GM12878 (cell line): Measurements from ENCODE around the gene GLG1.
"Not testable (repeated sequence)": the region's sequence is repeated elsewhere in the genome, so short reads cannot be mapped to it uniquely, and the experiment has no call there.

ENCODE experiments used
- CBFB ChIP-seq: IDR thresholded peaks from 2 replicates; pipeline ENCODE4 v1.6.1; 2016; ENCODE audit warnings: antibody characterized with exemption, low read depth
- CHD4 ChIP-seq: fragments of 200-600 bp; sonication (generic); IDR thresholded peaks from 2 replicates; pipeline ENCODE4 v1.6.1; 2016; ENCODE audit warnings: mild to moderate bottlenecking
- CTCF ChIP-seq, 3 experiments: IDR thresholded peaks in 2 of 3; conservative IDR thresholded peaks in 1 of 3; 2 replicates each; pipeline ENCODE4 v1.5.1; 2011; ENCODE audit warnings: low read depth in 3 of 3, low read length in 3 of 3, mild to moderate bottlenecking in 3 of 3, control low read depth in 2 of 3, moderate library complexity in 2 of 3, inconsistent platforms in 1 of 3, mixed read lengths in 1 of 3; ENCODE audit not compliant: control insufficient read depth in 2 of 3, insufficient read depth in 1 of 3; ENCODE audit errors: extremely low read depth in 1 of 3
- FOXM1 ChIP-seq: IDR thresholded peaks from 2 replicates; pipeline ENCODE4 v1.6.1; 2012; ENCODE audit warnings: low read depth, mild to moderate bottlenecking, inconsistent platforms, low read length, moderate library complexity
- GABPA ChIP-seq: IDR thresholded peaks from 2 replicates; pipeline ENCODE4 v1.6.1; 2014; ENCODE audit warnings: antibody characterized with exemption, low read depth, mild to moderate bottlenecking, inconsistent platforms
- HDAC6 ChIP-seq: fragments of 200-600 bp; sonication (generic); IDR thresholded peaks from one replicate; pipeline ENCODE4 v1.8.0; 2017; ENCODE audit warnings: antibody characterized with exemption; ENCODE audit not compliant: unreplicated experiment
- NRF1 ChIP-seq: conservative IDR thresholded peaks from 2 replicates; pipeline ENCODE4 v1.6.1; 2011; ENCODE audit warnings: mild to moderate bottlenecking, low read depth, low read length, improper control_type of control experiment
- POLR2A ChIP-seq: IDR thresholded peaks from 2 replicates; pipeline ENCODE4 v1.6.1; 2011; ENCODE audit warnings: low read depth, mild to moderate bottlenecking, low read length
- SMAD1 ChIP-seq: fragments of 450-650 bp; IDR thresholded peaks from 2 replicates; pipeline ENCODE4 v1.6.1; 2018; ENCODE audit warnings: mild to moderate bottlenecking, low read depth; ENCODE audit not compliant: partially characterized antibody
- TF ChIP-seq, protein P1 (sequence below): fragments of 450-650 bp; IDR thresholded peaks from 2 replicates; pipeline ENCODE4 v1.6.1; 2017; ENCODE audit warnings: mild to moderate bottlenecking

- not testable (repeated sequence) for TF ChIP-seq NRF1; GABPA; SMAD1; FOXM1; CBFB; POLR2A; CTCF (IDR thresholded peaks at IDR 0.05 in 2 of 3, conservative IDR thresholded peaks at IDR 0.05 in 1 of 3; ENCODE audit: control insufficient read depth in 2 of 3, extremely low read depth in 1 of 3, insufficient read depth in 1 of 3, low read depth in 3 of 3, low read length in 3 of 3); CHD4; HDAC6
- TF ChIP-seq, protein P1, sequence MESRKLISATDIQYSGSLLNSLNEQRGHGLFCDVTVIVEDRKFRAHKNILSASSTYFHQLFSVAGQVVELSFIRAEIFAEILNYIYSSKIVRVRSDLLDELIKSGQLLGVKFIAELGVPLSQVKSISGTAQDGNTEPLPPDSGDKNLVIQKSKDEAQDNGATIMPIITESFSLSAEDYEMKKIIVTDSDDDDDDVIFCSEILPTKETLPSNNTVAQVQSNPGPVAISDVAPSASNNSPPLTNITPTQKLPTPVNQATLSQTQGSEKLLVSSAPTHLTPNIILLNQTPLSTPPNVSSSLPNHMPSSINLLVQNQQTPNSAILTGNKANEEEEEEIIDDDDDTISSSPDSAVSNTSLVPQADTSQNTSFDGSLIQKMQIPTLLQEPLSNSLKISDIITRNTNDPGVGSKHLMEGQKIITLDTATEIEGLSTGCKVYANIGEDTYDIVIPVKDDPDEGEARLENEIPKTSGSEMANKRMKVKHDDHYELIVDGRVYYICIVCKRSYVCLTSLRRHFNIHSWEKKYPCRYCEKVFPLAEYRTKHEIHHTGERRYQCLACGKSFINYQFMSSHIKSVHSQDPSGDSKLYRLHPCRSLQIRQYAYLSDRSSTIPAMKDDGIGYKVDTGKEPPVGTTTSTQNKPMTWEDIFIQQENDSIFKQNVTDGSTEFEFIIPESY: not testable (repeated sequence)
Observed at GRCh38 chr16:74406600-74407361, 200.1 kb downstream of the GLG1 start.
